GM18873 (cell line): ENCODE data around the gene SRRM5.
"Not testable (repeated sequence)": the region's sequence is repeated elsewhere in the genome, so short reads cannot be mapped to it uniquely, and the experiment has no call there.

Experiments
- ATAC-seq: cut with Tn5 transposase; IDR thresholded peaks from one replicate; pipeline ENCODE4 v1.9.1; 2021; ENCODE audit warnings: mild to moderate bottlenecking, moderate library complexity, moderate number of reproducible peaks; ENCODE audit not compliant: unreplicated experiment, low FRiP score

SRRM5 gene

GRCh38 chr19:43635561-43635940 is 23.7 kb downstream of the SRRM5 start:
- ATAC-seq = not testable (repeated sequence)

GRCh38 chr19:43636121-43636683 is 24.3 kb downstream of the SRRM5 start:
- no peak for ATAC-seq

- no peak for ATAC-seq
These were observed 26.5 kb downstream of the SRRM5 start for GRCh38 chr19:43638214-43638994.

- no peak for ATAC-seq
These were observed 27.2 kb downstream of the SRRM5 start for GRCh38 chr19:43638995-43639518.

- no peak for ATAC-seq
These were observed 27.9 kb downstream of the SRRM5 start, which contains the start of gene CADM4 for GRCh38 chr19:43639519-43640423. TSS of gene CADM4 (minus strand) at chr19:43639850. CDS start at chr19:43639790, 60 bp downstream.

DNA sequence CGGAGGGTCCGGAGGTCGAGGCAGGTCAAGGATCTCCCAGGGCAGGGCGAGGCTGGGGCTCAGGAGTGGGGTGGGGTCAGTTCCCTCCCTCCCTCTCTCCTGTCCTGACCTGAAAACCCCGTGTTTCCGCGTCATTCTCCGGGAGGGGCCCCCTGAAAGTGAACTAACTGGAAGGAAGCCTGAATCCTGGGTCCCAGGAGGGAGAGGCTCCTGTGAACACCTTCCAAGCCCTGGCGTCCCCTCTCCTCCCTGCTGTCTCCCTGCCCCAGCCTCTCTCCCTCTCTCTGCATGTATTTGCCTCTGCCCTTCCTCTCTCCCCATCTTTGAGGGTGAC is 28.5 kb downstream of the SRRM5 start:
- no peak for ATAC-seq

DNA sequence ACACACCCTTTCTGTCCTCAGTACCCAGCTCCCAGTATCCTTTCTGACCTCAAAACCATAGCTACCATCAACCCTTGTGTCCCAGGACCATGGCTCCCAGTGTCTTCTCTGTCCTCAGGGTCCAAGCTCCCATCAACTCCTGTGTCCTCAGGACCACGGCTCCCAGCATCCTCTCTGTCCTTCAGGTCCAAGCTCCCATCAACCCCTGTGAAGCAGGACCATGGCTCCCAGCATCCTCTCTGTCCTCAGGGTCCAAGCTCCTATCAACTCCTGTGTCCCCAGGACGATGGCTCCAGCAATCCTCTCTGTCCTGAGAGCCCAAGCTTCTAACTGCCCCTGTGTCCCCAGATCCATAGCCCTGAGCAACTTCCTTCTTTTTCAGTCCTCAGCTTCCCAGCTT is 29.4 kb downstream of the SRRM5 start:
- no peak for ATAC-seq

- no peak for ATAC-seq
These were observed 30.6 kb downstream of the SRRM5 start for GRCh38 chr19:43642531-43642930.

DNA sequence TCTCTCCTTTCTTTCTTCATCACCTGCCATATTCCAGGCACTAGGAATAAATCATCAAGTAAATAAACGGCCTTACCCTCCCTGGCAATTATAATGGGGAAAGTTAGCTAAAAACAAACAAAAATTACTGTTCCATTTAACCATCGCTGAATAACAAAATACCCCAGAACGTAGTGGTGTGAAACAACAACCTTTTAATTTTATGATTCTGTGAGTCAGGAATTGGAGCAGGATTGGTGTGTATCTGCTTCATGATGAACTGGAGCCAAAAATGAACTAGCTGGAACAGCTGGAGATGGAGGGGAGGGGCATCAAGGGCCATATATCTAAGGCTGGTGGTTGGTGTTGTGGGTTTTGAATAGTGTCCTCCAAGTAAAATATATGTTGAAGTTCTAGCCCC is 31.4 kb downstream of the SRRM5 start:
- no peak for ATAC-seq

- no peak for ATAC-seq
These were observed 32.3 kb downstream of the SRRM5 start for GRCh38 chr19:43644181-43644580.

GRCh38 chr19:43648633-43649032 is 36.7 kb downstream of the SRRM5 start:
- no peak for ATAC-seq

DNA sequence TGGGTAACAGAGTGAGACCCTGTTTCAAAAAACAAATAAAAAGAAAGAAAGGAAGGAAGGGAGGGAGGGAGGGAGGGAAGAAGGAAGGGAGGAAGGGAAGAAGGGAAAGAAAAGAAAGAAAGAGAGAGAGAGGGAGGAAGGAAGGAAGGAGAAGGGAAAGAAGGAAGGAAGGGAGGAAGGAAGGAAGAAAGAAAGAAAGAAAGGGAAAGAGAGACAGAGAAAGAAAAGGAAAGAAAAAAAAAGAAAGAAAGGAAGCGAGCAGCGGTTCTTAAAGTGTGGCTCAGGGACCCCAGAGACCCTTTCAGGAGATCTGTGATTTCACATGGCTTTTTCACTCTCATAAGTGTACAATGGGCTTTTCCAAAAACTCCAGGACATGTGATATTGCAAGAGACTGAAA is 37.6 kb downstream of the SRRM5 start:
- ATAC-seq = no peak

DNA sequence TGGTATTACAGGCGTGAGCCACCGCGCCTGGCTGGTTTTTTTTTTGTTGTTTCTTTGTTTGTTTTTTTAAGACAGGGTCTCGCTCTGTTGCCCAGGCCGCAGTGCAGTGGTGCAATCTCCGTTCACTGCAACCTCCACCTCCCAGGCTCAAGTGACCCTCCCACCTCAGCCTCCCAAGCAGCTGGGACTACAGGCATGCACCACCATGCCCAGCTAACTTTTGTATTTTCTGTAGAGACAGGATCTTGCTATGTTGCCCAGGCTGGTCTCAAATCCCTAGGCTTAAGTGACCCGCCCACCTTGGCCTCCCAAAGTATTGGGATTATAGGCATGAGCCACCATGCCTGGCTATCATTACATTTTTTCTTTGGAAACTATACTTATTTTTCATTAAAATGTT is 38.4 kb downstream of the SRRM5 start:
- not testable (repeated sequence) for ATAC-seq

- no peak for ATAC-seq
These were observed 40.1 kb downstream of the SRRM5 start for GRCh38 chr19:43651758-43652545.

GRCh38 chr19:43652546-43652874 is 40.6 kb downstream of the SRRM5 start:
- no peak for ATAC-seq

DNA sequence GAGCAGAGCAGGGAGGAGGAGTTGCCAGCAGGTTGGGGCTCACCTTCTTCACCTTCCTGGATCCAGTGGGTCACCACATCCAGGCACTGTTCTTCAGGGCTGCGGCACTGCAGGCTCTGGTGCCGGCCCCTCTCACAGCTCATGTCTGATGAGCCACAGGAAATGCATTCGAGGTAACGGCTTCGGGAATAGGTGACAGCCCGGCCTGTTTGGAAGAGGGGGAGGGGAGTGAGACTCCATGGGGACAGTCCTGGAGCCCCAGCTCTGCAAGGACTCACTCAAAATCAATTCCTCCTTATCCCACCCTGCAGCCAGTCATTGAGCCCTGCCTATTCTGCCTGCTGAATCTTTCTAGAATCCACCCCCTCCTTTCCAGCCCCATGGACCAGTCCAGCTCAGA is 44.5 kb downstream of the SRRM5 start:
- no peak for ATAC-seq

GRCh38 chr19:43658001-43658400 is 46.1 kb downstream of the SRRM5 start:
- no peak for ATAC-seq

- ATAC-seq = no peak
These were observed 46.6 kb downstream of the SRRM5 start for GRCh38 chr19:43658494-43658893.

- ATAC-seq = no peak
These were observed 48.5 kb downstream of the SRRM5 start for GRCh38 chr19:43660301-43660970.

DNA sequence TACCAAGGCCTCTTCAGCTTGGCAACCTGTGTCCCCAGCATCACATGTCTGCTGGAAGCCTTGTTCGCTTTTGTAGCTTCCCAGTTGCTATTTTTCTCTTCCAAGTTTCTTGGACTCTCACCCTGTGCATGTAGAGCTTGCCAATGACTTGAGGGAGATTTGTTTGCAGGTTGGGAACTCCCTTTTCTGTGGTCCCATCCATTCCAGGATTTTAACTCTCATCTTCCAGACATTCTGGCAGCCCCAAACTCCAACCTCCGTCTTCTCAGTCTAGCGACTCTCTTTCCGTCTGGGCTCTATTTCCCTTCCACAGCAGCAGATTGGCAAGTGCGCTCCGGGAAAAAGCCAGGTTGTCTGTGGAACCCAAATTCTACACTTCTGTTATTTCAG is 49.1 kb downstream of the SRRM5 start:
- no peak for ATAC-seq
